GM15510 (cell line): Measurements from ENCODE around the gene COA7.

ENCODE experiments used
- POLR2A ChIP-seq: IDR thresholded peaks from 3 replicates; pipeline ENCODE4 v1.6.1; 2011; ENCODE audit warnings: borderline replicate concordance; ENCODE audit not compliant: insufficient read length; ENCODE audit errors: extremely low read depth

COA7 gene

DNA sequence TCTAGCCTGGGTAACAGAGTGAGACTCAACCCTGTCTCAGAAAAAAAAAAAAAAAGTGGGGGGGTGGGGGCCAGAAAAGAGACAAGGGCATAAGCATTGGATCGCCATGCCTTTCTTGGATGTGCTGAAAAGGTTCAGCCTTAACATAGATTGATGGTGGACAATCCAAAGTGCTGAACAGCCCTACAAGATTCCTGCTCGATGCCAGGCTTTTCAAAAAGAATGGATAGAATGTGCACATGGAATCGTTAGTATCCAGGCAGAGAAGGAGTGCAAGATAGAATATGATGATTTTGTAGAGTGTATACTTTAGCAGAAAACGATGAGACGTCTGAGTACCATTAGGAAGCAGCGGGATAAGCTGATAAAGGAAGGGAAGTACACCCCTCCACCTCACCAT, 10.9 kb upstream of the COA7 start:
- no peak for TF ChIP-seq POLR2A

DNA sequence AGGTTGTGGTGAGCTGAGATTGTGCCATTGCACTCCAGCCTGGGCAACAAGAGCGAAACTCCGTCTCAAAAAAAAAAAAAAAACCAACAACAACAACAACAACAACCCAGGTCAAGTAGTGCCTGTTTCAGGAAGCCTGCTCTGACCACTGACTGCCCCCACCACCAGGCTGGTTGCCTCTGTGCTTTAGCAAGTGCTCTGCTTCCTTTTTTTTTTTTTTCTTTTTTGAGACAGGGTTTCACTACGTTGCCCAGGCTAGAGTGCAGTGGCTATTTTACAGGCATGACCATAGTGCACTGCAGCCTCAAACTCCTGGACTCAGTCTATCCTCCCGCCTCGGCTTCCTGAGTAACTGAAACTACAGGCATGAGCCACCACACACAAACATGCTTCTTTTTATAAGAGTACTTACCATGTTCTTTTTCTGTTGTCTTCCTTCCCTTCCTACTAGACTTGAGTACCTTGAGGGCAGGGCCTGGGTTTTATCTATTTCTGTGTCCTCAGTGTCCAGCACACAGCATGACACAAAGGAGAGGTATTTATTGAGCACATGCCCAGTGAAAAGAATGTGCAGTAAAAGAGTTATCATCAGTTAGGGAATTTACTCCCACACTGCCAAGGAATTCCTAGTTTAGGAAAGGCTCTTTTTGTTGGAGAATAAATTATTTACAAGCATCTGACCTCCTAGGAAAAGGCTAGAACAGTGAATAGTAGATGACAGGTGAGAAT, 9.9 kb upstream of the COA7 start:
- TF ChIP-seq POLR2A = no peak

DNA sequence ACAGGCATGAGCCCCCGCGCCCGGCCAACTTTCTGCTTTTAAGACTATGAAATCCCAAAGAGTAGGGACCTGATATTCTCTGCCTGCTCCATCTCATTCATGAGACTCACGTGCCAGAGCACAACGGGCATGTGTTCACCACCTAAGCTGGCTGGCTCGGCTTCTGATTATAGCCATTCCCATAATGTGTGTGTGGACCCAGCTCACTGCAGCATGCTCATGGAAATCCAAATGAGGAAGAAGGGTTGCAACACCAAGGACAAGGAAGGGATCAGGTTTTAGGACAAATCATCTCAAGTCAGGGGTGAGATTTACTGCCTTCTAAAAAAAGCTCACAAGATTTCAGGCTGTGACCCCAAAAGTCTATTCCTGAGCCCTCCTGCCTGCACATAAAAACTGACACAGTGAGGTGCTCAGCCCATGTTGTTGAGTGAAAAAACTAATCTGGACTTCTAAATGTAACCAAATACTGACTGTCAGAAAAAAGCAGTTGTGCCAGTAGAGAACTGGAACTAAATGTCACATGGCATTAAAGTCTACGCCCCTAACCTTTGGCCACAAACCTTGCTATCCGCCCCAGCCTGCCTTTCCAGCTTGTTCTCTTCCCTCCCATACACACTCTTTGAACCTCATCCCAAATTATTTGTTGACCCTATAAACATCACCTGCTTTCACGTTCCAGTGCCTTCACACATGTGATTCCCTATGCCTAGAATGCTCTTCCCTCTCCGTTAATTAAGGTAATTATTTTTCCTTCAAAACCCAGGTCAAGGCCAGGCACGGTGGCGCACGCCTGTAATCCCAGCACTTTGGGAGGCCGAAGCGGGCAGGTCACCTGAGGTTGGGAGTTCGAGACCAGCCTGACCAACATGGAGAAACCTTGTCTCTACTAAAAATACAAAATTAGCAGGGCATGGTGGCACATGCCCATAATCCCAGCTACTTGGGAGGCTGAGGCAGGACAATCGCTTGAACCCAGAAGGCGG, 9.1 kb upstream of the COA7 start:
- TF ChIP-seq POLR2A = no peak

DNA sequence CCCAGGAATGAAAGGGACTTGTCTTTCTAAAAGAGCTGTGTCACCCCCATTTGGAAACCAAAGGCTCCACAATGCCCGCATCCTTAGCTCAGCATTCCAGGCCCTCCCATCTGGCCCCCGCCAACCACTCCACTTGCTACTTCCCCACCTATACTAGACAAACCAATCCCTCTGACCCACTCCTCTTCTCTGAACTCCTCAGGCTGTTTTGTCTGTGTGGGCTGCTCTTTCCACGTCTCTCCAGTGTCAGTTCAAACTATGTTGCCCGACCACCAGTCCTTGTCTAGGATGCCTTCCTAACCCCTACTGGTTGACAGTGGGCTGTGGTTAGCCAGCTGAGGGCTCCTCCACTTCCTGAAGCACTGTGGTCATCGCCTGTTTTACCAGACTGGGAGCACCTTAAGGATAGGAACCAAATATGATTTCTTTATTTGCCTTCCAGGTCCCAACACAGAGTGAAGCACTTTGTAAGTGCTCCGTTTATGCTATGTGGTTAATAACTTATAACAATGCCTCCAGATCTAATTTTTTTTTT, 8.1 kb upstream of the COA7 start:
- no peak for TF ChIP-seq POLR2A

DNA sequence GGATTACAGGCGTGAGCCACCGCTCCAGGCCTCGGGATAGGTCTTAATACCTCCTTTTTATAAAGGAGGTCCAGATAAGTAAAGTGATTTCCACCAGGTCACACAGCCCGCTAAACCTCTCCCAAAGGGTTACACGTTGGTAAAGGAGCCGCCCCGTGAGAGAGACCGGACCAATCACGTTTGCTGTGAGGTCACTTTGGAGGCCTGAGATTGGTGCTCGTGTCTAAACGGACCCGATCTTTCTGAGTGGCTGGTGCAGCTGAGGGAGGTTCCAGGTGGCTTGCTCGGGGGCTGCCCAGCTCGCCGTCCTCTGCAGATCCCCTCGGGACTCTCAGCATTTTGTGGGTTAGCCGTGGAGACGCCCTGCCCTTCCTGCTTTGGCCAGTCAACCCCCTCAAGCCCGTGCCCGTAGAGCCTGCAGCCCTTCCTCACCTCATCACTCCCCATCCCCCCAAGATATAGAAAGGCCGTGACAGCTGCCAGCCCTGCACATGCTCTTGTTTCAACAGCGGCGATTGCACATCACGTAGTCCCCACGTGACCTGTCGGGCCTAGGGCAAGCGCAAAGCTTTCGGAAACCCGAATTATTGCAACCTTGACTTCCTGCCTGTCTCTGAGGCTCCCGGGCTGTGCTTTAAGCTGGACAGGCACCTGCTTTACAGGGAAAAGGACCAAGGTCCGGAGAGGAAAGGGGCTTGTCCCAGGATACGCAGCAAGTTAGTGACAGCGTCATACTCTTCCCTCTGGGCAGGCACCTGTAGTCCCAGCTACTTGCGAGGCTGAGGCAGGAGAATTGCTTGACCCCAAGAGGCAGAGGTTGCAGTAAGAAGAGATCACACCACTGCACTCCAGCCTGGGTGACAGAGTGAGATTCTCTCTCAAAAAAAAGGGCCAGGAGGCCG, 5.0 kb upstream of the COA7 start:
- TF ChIP-seq POLR2A = peak; percentile 64

DNA sequence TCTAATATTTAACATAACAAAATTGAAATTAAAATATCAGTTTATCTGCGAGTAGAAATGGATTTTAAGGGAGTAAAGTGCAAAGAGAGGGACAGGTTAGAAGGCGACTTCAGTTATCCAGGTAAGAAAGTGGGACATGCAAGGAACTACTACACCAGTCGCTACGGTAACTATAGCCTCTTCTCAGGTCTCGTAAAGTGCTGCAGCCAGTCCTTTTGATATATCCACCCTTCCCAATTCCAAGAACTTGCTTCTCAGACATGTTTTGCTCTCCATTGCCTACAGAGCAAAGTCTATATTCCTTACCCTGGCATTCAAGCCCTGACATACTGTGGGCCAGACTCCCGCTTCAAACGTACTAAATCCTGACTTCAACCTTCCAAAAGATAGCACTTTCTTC, 2.5 kb downstream of the COA7 start:
- no peak for TF ChIP-seq POLR2A

DNA sequence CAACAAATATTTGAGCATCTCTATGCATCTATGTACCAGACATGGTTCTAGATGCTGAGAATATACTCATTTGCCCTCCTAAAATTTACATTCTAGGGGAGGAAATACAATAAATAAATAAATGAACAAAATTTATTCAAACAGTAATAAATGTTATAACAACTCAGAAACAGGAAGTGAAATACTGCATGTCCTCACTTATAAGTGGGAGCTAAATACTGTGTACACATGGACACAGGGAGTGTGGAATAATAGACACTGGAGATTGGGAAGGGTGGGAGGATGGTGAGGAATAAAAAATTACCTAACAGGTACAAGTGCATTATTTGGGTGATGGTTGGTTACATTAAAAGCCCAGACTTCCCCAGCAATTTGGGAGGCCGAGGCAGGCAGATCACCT, 4.3 kb downstream of the COA7 start:
- no peak for TF ChIP-seq POLR2A

DNA sequence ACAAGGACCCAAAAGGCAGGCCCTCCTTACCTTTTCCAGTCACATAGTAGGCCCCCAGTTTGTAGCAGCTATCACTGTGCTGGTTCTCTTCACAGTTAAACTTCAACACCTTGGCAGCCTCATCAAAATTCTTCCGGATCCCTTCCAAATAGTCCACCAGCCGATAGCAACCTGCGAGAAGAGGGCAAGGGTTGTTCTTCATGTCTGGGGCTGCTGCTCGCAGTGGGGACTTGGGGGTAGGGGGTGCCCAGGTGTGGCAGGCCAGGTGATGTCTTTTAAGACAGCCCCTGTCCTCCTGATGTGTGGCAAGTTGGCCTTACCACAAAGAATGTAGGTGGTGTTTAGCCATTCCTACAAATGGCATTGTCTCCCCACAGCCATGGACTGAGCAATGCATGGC, 5.5 kb downstream of the COA7 start:
- no peak for TF ChIP-seq POLR2A

DNA sequence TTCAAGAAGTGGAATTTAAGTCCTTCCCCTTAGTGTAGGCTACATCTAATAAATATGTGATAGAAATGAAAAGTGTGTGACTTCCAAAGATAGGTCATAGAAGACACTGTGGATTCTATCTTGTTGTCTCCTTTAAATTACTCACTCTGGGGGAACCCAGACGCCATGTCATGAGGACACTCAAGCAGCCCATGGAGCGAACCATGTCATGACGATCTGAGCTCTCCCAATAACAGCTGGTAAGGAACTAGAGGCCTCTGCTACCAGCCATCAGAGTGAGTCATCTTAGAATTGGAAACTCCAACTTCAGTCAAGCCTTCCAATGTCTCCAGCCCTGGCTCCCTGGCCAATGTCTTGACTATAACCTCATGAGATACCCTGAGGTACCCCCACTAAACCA, 6.3 kb downstream of the COA7 start:
- no peak for TF ChIP-seq POLR2A

DNA sequence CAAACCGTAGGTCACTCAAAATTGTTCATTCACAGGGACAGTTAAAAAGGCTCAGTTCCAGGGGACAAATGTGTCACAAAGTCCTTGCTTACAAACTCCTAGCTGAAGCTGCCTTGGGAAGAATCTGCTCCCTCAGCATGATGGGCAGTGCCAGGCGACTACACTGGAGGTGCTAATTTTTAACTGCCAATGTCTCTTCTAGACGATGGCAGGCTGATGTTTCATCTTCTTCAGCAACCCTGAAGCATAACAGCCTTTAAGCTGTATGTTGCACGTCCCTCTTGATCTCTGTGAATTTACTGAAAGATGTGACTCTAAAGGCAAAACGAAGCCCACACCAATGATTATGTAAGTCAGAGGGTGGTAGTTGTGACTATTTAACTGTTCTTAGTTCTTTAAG, 11.3 kb downstream of the COA7 start:
- TF ChIP-seq POLR2A = no peak

DNA sequence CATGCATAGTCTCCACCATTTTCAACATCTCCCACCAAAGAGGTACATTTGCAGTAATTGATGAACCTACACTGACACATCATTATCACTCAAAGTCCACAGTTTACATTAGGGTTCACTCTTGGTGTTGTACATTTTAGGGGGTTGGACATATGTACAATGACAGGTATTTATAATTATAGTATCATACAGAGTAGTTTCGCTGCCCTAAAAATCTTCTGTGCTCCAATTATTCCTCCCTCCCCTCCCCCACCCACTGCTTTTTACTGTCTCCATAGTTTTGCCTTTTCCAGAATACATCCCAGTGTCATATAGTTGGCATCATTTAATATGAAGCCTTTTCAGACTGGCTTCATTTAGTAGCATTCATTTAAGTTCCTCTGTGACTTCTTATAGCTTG, 13.6 kb downstream of the COA7 start:
- no peak for TF ChIP-seq POLR2A

DNA sequence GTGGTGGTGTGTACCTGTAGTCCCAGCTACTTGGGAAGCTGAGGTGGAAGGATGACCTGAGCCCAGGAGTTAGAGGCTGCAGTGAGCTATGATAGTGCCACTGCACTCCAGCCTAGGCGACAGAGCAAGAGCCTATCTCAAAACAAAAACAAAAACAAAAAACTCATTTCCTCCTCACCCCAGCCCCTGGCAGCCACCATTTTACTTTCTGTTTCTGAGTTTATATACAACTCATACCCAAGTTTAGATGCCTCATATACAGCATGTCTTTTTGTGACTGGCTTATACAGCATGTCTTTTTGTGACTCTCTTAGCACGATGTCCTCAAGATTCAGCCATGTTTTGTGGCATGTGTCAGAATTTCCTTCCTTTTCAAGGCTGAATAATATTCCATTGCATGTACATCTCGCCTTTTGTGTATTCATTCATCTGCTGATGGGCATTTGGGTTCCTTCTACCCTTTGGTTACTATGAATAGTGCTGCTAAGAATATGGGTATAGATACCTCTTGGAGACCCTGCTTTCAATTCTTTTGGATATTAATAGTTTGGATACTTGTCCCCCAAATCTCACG, 14.7 kb downstream of the COA7 start:
- TF ChIP-seq POLR2A = no peak

DNA sequence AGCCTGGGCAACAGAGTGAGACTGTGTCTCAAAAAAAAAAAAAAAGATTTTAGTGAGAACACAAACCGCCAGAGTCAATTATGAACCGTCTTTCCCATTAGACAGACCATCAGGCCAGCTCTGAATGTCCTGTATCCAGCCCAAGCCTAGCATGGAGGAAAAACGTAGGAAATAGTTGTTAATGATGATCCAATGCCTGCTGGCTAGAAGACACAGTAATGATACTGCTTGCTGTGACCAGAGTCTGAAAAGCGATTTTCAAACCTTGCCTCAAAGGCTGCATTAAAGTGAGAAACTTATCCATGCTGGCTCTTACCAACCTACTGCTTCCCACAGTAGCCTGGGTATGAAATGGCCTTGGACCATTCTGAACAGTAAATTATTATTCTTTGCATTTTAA, 17.0 kb downstream of the COA7 start:
- no peak for TF ChIP-seq POLR2A

DNA sequence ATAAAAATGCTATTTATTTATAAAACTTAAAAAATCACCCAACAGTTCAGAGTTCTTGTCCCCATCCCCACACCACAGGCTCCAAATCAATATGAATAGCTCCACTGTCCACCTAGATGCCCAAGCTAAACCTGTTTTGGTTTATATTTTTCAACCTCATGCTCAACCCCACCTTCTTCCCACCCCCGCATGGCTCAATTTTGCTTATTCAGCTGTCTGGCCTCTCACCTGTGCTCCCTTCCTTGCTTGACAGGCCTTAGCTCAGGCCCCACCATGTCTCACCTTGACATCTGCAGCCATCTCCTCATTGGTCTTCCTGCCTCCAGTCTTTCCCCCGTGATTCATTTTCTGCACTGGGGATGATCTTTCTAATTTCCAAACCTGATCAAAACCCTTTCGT, 17.8 kb downstream of the COA7 start:
- TF ChIP-seq POLR2A = no peak
